Large intestine (tissue), 1 donor: ENCODE results near the gene SERTAD4. TPM values are rescaled to one million over a fixed set of nuclear protein-coding genes. Genes with fewer than 3 reads are reported as not detected.

Experiments used
- polyA plus RNA-seq: library from polyadenylated mRNA; unstranded; fragments of 120-200 nt; gene quantifications from one replicate; pipeline ENCODE4 v1.2.1, GENCODE V29; 2013

The SERTAD4 gene
- polyA plus RNA-seq, 1 donor: 2.2 TPM

Other genes starting within 250 kb of the SERTAD4 start
- gene HHAT, start 96.1 kb downstream of the SERTAD4 start, polyA plus RNA-seq: 3.3 TPM